Fibroblast of pulmonary artery (primary cell): ENCODE results near the gene BNC2.

Source experiments
- DNase-seq: peaks from one replicate; pipeline ENCODE4 v3.0.0-alpha.2; 2010; ENCODE audit warnings: low read depth
- H3K4me3 ChIP-seq: replicated peaks from 2 replicates; pipeline ENCODE4 v1.5.1; 2011; ENCODE audit warnings: low read depth, mild to moderate bottlenecking, control low read depth, low read length, moderate library complexity
- TF ChIP-seq, protein P1 (sequence below): IDR thresholded peaks from 2 replicates; pipeline ENCODE4 v1.5.1; 2011; ENCODE audit warnings: mild to moderate bottlenecking, control low read depth, low read length, inconsistent platforms; ENCODE audit errors: missing control alignments

BNC2 gene

DNA sequence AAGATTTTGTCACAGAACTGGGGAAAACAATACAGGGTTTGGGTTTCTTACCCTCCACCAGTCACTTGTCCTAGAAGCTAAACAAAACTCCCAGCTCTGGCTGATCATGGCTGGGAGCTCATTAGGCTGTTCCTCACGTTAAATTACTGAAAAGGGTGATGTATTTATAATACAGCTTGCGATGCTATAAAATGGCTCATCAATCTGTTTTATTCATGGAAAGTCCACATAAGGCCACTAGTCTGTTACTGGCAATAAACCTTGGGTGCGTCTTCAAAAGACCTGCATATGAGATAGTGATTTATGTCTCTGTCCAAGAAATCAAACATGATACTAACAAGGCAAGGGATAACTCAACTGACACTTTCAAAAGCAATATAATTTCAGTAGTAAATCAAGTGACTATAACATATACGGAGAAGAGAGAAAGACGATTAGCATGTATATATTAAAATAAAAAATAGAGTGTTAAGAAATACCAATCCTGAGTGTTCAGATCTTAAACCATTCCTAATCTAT, 219.0 kb downstream of the BNC2 start:
- TF ChIP-seq, protein P1, sequence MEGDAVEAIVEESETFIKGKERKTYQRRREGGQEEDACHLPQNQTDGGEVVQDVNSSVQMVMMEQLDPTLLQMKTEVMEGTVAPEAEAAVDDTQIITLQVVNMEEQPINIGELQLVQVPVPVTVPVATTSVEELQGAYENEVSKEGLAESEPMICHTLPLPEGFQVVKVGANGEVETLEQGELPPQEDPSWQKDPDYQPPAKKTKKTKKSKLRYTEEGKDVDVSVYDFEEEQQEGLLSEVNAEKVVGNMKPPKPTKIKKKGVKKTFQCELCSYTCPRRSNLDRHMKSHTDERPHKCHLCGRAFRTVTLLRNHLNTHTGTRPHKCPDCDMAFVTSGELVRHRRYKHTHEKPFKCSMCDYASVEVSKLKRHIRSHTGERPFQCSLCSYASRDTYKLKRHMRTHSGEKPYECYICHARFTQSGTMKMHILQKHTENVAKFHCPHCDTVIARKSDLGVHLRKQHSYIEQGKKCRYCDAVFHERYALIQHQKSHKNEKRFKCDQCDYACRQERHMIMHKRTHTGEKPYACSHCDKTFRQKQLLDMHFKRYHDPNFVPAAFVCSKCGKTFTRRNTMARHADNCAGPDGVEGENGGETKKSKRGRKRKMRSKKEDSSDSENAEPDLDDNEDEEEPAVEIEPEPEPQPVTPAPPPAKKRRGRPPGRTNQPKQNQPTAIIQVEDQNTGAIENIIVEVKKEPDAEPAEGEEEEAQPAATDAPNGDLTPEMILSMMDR: no peak
- DNase-seq: no peak
- H3K4me3 ChIP-seq: no peak overlapping the region

DNA sequence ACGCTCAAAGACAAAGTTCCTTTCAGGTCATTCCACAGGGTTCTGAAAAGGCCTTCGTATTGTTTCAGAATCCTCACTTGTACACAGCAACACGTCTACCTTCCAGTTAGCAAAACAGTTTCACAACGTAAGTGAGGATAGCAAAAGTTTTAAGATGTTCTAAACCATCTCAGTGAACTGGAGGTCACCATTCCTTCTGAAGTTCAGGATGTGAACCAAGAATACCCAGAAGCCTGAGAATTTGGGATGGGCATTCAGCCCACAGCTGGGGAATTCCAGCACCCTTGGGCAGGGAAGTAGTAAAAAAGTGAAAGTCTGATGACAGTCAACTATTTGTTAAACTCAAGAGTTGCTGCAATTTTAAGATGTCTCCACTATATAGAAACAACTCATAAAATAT, 224.5 kb downstream of the BNC2 start:
- TF ChIP-seq, protein P1: no peak
- DNase-seq: peak; percentile 39
- no peak overlapping the region for H3K4me3 ChIP-seq

DNA sequence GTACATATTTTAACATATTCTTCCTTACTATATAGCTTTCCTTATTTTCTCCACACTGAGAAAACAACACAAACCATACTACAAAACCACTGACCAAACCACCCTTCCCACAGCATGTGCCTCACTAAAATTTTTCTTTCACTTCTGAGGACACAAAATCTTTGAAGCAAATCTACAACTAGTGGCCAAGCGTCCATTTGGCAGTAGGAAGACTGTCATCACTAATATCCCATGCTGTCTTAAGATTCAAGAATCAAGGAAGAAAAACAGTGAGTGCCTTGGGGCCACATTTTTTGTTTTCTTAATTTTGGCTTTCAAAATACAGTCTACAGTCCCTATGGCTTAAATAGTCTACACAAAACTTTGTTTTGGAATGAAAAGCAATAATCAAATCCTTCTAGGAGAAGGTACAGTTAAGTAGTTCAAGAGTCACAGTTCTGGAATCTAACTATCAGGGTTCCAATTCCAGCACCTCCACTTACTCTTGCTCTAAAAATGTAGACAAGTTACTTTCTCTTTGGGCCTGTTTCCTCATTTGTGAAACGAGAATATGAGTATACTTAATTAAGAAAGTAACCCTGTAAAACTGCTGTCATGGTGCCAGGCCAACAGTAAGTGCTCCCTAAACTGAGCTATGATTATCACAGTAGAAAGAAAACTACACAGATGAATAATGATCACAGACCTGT, 227.9 kb downstream of the BNC2 start:
- DNase-seq: no peak
- no peak overlapping the region for H3K4me3 ChIP-seq
- TF ChIP-seq, protein P1: no peak

DNA sequence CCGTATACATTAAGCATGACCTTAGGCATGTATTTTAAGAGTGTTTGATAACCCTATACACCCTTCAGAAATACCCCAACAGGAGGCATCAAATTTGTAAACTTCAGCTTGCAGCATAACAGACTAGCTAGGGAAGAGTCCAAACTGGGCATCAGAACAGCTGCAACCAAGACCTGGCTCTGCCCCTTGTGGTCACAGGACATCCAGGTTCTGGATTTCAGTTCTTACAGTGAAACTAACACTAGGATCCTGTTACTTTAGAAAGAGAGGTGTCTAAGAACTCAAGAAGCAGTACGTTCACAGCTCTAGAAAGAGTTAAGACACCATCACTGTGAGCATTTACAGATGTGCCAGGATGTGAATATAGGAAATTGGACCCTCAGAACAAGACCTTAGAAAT, 229.8 kb downstream of the BNC2 start:
- TF ChIP-seq, protein P1: peak; percentile 37
- H3K4me3 ChIP-seq: no peak overlapping the region
- peak; percentile 39 for DNase-seq

DNA sequence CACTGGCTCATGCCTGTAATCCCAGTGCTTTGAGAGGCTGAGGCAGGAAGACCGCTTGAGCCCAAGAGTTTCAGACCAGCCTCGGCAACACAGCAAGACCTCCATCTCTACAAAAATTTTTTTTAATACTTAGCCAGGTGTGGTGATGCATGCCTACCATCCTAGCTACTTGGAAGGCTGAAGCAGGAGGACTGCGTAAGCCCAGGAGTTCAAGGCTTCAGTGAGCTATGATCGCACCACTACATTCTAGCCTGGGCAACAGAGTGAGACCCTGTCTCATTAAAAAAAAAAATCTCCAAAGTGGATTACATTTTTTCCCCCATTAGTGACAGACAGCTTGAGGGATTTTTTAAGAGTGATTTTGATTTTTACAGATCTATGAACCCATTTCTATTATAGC, 230.8 kb downstream of the BNC2 start:
- TF ChIP-seq, protein P1: no peak
- H3K4me3 ChIP-seq: no peak overlapping the region
- DNase-seq: no peak

DNA sequence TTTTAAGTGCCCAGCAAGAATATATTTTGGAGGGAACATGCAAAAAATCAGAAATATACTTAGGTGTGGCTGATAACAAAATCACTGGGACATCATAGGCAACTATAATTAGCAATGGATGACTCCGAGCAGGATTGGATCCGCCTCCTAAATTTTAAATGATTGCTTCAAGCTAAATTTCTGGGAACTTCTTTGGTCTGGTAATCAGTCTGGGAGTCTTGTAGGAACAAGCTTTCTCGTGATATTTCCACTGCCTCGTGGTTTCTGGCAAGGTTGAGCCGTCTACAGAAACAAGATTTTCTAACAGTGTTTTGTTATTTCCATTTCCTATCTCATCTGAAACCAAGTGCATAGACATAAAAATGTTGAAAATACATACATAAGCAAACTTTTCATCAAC, 232.6 kb downstream of the BNC2 start:
- TF ChIP-seq, protein P1: no peak
- H3K4me3 ChIP-seq: no peak overlapping the region
- no peak for DNase-seq

DNA sequence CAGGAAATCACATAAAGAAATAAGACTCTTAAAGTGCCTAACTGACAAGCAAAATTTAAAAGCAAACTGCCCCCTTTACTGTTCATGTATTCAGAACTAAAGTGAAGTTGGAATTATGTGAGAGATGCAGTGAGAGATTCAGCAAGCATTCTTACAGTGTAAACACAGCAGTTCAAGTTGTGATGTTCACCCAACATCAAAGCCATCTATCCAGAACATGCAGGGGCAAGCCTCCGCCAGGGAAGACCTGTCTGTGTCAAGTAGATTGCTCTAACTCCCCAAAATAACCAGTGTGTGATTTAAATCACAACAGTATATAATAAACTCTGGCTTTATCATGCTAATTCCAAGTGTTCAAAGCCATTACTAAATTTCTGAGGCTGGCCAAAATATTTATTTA, 233.3 kb downstream of the BNC2 start:
- DNase-seq: no peak
- no peak overlapping the region for H3K4me3 ChIP-seq
- TF ChIP-seq, protein P1: no peak
